Fibroblast of pulmonary artery (primary cell): ENCODE measurements around the gene FAM81A.
"Not testable (repeated sequence)": the region's sequence is repeated elsewhere in the genome, so short reads cannot be mapped to it uniquely, and the experiment has no call there.

Experiments used
- DNase-seq: peaks from one replicate; pipeline ENCODE4 v3.0.0-alpha.2; 2010; ENCODE audit warnings: low read depth
- H3K4me3 ChIP-seq: replicated peaks from 2 replicates; pipeline ENCODE4 v1.5.1; 2011; ENCODE audit warnings: low read depth, mild to moderate bottlenecking, control low read depth, low read length, moderate library complexity
- CTCF ChIP-seq: IDR thresholded peaks from 2 replicates; pipeline ENCODE4 v1.5.1; 2011; ENCODE audit warnings: mild to moderate bottlenecking, control low read depth, low read length, inconsistent platforms; ENCODE audit errors: missing control alignments

FAM81A gene

GRCh38 chr15:59485036-59485435 lies 47.0 kb downstream of the FAM81A start:
- TF ChIP-seq CTCF: no peak
- no peak overlapping the region for H3K4me3 ChIP-seq
- DNase-seq: no peak

- DNase-seq, H3K4me3 ChIP-seq: not testable (repeated sequence)
Observed at GRCh38 chr15:59489485-59489884, 51.5 kb downstream of the FAM81A start.

GRCh38 chr15:59491062-59491461 lies 53.1 kb downstream of the FAM81A start:
- TF ChIP-seq CTCF: no peak
- H3K4me3 ChIP-seq: no peak overlapping the region
- DNase-seq: peak; percentile 17

- TF ChIP-seq CTCF: peak; percentile 83
- peak; percentile 82 for DNase-seq
- no peak overlapping the region for H3K4me3 ChIP-seq
Observed at GRCh38 chr15:59492389-59493377, 54.7 kb downstream of the FAM81A start.

- TF ChIP-seq CTCF: peak; percentile 80
- no peak overlapping the region for H3K4me3 ChIP-seq
- peak; percentile 71 for DNase-seq
Observed at GRCh38 chr15:59501597-59501996, 63.6 kb downstream of the FAM81A start.

- no peak overlapping the region for H3K4me3 ChIP-seq
- TF ChIP-seq CTCF: no peak
- no peak for DNase-seq
Observed at GRCh38 chr15:59515190-59515589, 77.2 kb downstream of the FAM81A start.

- no peak for DNase-seq
- no peak for TF ChIP-seq CTCF
- H3K4me3 ChIP-seq: no peak overlapping the region
Observed at GRCh38 chr15:59516655-59517461, 78.9 kb downstream of the FAM81A start.
